ENCODE results near the gene LRRC59.
"Not testable (repeated sequence)": the region's sequence is repeated elsewhere in the genome, so short reads cannot be mapped to it uniquely, and the experiment has no call there.

LRRC59 gene

GRCh38 chr17:50424246-50424995 is 27.1 kb upstream of the LRRC59 start:
- no peak for DNase-seq

GRCh38 chr17:50423553-50424159 is 26.3 kb upstream of the LRRC59 start:
- DNase-seq, result no peak

DNA sequence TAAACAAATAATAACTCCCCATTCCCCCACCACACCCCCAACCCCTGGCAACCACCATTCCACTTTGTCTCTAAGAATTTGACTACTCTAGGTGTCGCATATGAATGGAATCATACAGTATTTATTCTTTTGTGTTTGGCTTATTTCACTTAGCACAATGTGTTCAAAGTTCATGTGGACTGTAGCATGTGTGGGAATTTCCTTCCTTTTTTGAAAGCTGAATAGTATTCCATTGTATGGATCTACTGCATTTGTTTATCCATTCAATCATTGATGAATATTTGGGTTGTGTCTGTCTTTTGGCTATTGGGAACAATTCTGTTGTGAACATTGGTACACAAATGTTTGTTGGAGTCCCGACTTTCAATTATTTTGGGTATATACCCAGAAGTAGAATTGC is 25.4 kb upstream of the LRRC59 start:
- DNase-seq, result no peak

DNA sequence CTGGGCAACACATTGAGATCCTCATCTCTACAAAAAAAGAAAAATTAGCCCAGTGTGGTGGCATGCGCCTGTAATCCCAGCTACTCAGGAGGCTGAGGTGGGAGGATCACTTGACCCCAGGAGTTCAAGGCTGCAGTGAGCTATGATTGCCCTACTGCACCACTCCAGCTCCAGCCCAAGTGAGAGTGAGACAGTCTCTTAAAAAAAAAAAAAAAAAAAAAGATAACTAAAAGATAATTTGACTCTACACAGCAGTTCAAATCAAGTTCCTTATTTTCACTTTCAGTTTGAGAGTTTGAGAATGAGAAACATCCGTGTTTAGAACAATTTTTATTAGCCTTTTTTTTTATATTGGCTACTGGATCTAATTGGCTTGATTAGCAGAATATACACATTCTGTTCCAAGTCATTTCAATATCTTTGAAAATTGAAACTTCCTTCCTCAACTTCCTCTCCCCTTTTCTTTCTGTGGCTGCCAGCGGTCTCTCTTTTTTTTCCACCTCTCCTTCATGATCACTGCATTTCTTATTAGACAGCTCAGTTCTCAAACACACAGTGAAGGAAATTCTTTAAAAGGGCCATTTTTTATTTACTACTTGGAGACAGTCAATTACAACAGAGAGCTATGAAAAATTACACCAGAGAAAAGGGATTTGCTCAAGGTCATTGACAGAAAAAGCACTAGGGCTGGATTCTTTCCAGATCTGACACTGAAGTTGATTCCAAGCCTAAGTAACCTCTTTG is 24.2 kb upstream of the LRRC59 start:
- DNase-seq, result peak; percentile 25

GRCh38 chr17:50420419-50421112 is 23.2 kb upstream of the LRRC59 start:
- DNase-seq, result no peak

DNA sequence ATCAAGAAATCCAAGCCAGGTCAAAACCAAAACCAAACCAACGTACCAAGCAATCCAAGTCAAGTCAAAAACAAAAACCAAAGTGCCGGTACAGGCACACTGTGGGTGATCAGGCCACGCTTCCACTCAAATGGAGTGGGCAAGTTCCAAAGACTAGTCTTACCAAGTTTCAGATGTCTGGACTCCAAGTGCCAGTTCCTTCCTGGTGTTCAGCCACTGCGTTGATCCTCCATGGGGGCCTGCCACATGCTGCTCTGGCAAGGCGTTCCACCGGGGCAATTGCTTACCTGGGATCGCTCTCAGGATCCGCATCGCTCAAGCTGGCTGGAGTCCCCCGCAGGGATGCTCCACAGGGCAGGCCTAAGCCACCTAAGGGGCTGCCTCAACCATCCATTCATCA is 22.3 kb upstream of the LRRC59 start:
- not testable (repeated sequence) for DNase-seq

GRCh38 chr17:50414808-50415207 is 17.5 kb upstream of the LRRC59 start:
- DNase-seq, result no peak

- no peak for DNase-seq
These were observed 14.9 kb upstream of the LRRC59 start for GRCh38 chr17:50412188-50412732.

DNA sequence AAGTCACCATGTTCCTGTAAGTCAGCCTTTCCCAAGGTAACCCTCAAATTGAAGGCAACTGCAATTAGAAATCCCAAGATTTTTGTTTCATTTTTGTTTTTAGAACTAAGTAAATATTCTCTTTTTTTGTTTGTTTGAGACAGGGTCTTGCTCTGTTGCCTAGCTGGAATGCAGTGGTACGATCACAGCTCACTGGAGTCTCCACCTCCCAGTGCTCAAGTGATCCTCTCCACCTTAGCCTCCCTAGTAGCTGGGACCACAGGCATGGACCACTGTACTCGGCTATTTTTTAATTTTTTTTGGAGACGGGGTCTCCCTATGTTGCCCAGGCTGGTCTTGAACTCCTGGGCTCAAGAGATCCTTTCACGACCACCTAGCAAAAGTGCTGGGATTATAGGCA is 10.6 kb upstream of the LRRC59 start:
- DNase-seq, result no peak

- no peak for DNase-seq
These were observed 9.3 kb upstream of the LRRC59 start for GRCh38 chr17:50406578-50406977.

GRCh38 chr17:50405351-50405750 is 8.0 kb upstream of the LRRC59 start:
- DNase-seq, result not testable (repeated sequence)

GRCh38 chr17:50399591-50399990 is 2.3 kb upstream of the LRRC59 start:
- not testable (repeated sequence) for DNase-seq

DNA sequence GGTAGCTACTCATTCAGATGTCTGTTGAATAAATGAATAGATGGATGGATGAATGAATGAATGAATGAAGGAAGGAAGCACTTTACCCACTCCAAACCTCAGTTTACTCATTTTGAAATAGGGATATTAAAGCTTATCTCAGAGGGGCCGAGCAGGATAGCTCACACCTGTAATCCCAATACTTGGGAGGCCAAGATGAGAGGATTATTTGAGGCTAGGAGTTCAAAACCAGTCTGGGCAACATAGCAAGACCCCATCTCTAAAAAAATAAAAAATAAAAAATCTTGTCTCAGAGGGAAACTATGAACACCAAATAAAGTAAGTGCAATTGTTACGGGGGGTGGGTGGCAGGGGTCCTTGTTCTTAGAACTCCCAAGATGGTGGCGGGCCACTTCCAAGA is 1.3 kb upstream of the LRRC59 start:
- not testable (repeated sequence) for DNase-seq

- DNase-seq, result no peak
These were observed 579 bp upstream of the LRRC59 start for GRCh38 chr17:50397919-50398285.

- DNase-seq, result no peak
These were observed 837 bp downstream of the LRRC59 start for GRCh38 chr17:50396261-50397110.

DNA sequence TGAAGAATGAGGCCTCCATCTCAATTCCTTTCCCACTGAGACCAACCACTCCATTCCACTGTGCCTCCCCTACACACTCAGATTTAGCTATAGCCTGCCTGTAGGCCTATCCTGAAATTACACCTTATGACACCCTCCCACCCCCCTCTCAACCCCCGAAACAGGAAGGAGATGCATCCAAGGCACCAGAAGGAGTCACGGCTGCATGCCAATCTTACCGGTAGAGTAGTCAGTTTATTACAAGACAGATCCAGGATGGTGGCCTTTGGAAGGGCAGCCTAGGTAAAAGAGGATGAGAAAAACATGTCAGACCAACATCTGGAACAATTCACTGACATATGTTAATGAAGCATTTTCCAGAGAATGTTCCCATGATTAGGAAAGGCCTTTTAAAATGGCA is 2.6 kb downstream of the LRRC59 start:
- no peak for DNase-seq

- DNase-seq, result no peak
These were observed 3.6 kb downstream of the LRRC59 start for GRCh38 chr17:50393700-50394099.

GRCh38 chr17:50392621-50393020 is 4.7 kb downstream of the LRRC59 start:
- DNase-seq, result no peak

DNA sequence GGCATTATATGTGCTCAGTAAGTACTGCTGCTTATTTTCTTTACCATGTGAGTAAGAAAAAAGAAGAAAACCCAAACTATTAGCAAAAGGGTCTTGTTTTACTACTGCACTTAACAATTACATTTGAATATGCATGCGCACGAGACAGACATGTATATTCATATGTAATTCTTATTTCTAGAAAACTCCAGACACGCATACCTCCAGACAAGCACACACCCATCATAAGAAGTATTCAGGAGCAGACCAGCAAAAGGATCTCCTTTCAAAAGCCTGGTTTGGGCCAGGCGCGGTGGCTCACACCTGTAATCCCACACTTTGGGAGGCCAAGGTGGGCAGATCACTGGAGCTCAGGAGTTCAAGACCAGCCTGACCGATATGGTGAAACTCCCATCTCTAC is 7.8 kb downstream of the LRRC59 start:
- no peak for DNase-seq

DNA sequence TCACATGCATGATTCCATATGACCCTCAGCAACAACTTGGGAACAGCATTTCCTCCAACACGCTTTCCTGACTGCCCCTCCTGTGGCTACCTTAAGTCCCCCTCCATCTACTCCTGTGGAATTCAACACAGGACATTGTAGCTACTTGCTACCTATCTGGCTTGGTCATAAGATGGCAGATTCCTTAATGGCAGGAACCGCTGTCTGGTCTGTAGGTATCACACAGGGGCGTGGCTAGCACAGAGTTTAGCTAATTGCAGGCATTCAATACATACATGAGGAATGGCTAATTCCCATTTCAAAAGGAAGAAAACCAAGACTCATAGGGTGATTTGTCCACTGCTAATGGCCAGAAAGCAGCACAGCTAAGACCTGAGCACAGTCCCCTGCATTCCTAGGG is 8.6 kb downstream of the LRRC59 start:
- DNase-seq, result no peak

DNA sequence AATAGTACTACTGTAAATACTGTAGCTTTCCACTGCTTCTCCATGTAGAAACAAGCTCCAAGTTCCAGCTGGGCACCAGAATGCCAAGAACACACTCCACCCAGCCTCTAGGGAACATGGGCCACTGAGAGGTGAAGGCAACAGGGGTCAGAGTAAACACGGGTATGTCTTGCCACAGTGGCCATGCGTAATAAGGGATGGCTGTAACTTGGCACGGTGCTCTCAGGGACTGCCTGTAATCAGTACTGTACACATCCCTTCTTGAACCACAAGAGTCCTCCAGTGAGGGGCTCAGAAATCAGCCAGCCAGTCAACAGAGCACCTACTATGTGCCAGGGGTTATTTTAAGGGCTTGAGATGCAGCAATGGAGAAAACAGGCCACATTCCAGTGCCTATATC is 10.8 kb downstream of the LRRC59 start:
- DNase-seq, result no peak

DNA sequence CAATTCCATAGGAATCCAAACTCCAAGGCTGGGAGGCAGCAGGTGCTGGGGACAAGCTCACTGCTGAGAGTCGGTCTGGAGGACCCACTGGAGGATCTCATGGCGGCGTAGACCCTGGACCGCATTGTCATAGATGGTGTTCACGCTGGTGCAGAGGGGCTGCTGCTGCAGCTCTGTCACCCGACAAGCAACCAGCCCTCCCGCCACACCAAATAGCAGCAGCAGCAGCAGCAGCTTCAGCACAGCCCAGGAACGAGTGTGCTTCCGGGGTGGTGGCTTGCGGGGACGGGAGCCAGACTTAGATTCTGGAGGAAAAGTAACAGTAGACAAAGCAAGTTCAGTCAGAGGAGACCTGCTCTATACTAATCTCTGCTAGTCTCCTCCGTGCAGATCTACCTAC is 14.4 kb downstream of the LRRC59 start:
- DNase-seq, result no peak
